Neuron (in vitro differentiated cells): Measurements from ENCODE around the gene OR6K6.

Experiments used
- H2AFZ ChIP-seq: one replicate; pipeline ENCODE4 v1.6.1; 2013; ENCODE audit warnings: low read depth, mild to moderate bottlenecking, inconsistent platforms, low read length, moderate library complexity
- H3K27me3 ChIP-seq: one replicate; pipeline ENCODE4 v1.6.1; 2013; ENCODE audit warnings: low read length; ENCODE audit not compliant: insufficient read depth
- H3K36me3 ChIP-seq: one replicate; pipeline ENCODE4 v1.6.1; 2013; ENCODE audit warnings: low read length; ENCODE audit not compliant: insufficient read depth
- H3K4me1 ChIP-seq: one replicate; pipeline ENCODE4 v1.6.1; 2013; ENCODE audit warnings: low read length; ENCODE audit not compliant: insufficient read depth
- H3K4me3 ChIP-seq: 2 replicates; pipeline ENCODE4 v1.5.1; 2013; ENCODE audit warnings: mild to moderate bottlenecking, low read length, moderate library complexity
- H3K9me3 ChIP-seq: one replicate; pipeline ENCODE4 v1.6.1; 2013; ENCODE audit warnings: low read length

OR6K6 gene

GRCh38 chr1:158752155-158752712 is 2.3 kb upstream of the OR6K6 start:
- Histone ChIP-seq H3K4me1 (no peaks in the 10 kb centered on the region), H3K9me3 (no peaks in the 10 kb centered on the region), H3K4me3 (no peak overlapping the region), H2AFZ (no peak overlapping the region), H3K36me3 (no peaks in the 10 kb centered on the region), H3K27me3 (peaks cover 6% of the 10 kb centered on the region)

DNA sequence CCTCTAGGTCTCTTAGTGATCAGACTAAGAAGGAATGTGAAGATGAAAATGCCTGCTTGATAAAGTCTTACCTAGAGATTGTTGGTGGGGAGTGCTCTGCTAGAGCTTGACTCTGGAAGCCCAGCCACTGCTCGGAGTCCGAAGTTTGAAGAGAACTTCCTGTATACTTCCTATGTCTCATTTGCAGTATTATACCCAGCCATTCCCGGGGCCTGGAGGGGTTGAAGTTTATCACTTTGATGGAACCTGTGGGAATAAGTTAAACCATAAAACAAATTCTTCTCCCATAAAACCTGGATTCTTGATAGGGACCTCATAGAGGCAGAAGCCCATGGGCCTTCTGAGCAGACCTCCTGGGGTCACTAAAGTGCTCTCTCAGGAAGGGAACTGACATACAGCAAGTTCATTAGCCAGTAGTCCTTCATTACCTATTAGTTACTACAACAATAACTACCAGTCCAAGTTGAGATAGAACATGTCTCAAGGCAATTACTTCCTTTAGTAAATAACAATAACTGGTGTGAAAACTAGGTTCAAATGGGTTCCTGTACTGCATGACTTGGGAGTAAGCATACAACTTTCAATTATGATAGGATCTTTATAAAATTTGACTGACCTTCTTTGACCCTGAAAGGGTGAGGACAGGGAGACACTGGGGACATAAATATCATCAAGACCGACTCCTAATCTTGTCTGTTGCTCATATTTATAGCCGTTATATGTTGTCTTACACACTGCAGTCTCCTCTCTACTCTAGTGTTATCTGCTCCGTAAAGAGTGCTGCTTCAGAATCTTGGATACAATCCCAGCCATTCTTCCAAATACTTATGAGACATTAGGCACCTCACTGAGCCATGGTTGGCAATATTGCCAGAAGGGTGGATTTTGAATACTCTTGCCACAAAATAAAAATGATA is 17.7 kb downstream of the OR6K6 start, which contains the start of gene OR6N1:
Gene OR6N1, minus strand, starts transcription at position 246 of the 917 bp plus-strand sequence. CDS start 5,513 bp downstream, outside the sequence.
- H3K4me3 ChIP-seq, result no peak within 1 kb of the TSS
- H3K4me1 ChIP-seq, result no peaks in the 10 kb centered on the region
- no peaks in the 10 kb centered on the region for H3K9me3 ChIP-seq
- no peak within 1 kb of the TSS for H2AFZ ChIP-seq
- no peaks in the 10 kb centered on the region for H3K36me3 ChIP-seq
- no peaks in the 10 kb centered on the region for H3K27me3 ChIP-seq

GRCh38 chr1:158781104-158781503 is 26.6 kb downstream of the OR6K6 start, which contains the start of gene OR6N2:
OR6N2 (minus strand) TSS chr1:158781204; CDS start chr1:158777635, 3,569 bp downstream.
- Histone ChIP-seq H3K4me1 (no peaks in the 10 kb centered on the region), H3K4me3 (no peak within 1 kb of the TSS), H3K27me3 (no peaks in the 10 kb centered on the region), H3K36me3 (no peaks in the 10 kb centered on the region), H3K9me3 (no peaks in the 10 kb centered on the region), H2AFZ (no peak within 1 kb of the TSS)

DNA sequence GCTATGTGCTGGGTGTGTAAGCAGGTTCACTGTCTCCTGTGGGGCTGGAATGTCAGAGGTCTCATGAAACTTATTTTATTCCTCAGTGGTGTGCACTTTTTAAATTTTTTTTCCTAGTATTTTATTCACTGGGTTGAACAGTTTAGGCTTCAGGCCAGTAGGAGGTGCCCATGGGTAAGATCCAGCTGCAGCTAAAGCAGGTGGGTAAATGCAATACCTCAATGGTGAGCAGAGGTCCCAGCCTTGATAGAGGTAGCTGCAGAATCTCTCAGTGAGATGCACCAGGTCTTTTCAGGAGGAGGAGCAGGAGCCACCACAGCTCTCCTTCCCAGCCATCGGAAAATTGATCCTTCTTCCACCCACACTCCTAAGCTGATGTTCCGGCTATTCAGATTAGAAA is 39.1 kb downstream of the OR6K6 start:
- no peaks in the 10 kb centered on the region for H3K36me3 ChIP-seq
- H3K4me1 ChIP-seq, result no peaks in the 10 kb centered on the region
- no peaks in the 10 kb centered on the region for H3K9me3 ChIP-seq
- H2AFZ ChIP-seq, result no peak overlapping the region
- H3K4me3 ChIP-seq, result no peak overlapping the region
- no peaks in the 10 kb centered on the region for H3K27me3 ChIP-seq

GRCh38 chr1:158794247-158794646 is 39.7 kb downstream of the OR6K6 start:
- Histone ChIP-seq H3K4me1 (no peaks in the 10 kb centered on the region), H3K4me3 (no peak overlapping the region), H3K9me3 (no peaks in the 10 kb centered on the region), H2AFZ (no peak overlapping the region), H3K27me3 (no peaks in the 10 kb centered on the region), H3K36me3 (no peaks in the 10 kb centered on the region)

GRCh38 chr1:158798531-158798930 is 44.0 kb downstream of the OR6K6 start:
- no peak overlapping the region for H2AFZ ChIP-seq
- no peak overlapping the region for H3K4me3 ChIP-seq
- no peaks in the 10 kb centered on the region for H3K36me3 ChIP-seq
- H3K27me3 ChIP-seq, result peaks cover 3% of the 10 kb centered on the region
- H3K4me1 ChIP-seq, result no peaks in the 10 kb centered on the region
- H3K9me3 ChIP-seq, result no peaks in the 10 kb centered on the region

GRCh38 chr1:158799689-158800088 is 45.2 kb downstream of the OR6K6 start:
- Histone ChIP-seq H3K36me3 (no peaks in the 10 kb centered on the region), H3K9me3 (no peaks in the 10 kb centered on the region), H3K4me3 (no peak overlapping the region), H3K4me1 (no peaks in the 10 kb centered on the region), H2AFZ (no peak overlapping the region), H3K27me3 (peaks cover 3% of the 10 kb centered on the region)

GRCh38 chr1:158800526-158800925 is 46.0 kb downstream of the OR6K6 start:
- Histone ChIP-seq H3K36me3 (no peaks in the 10 kb centered on the region), H3K4me1 (no peaks in the 10 kb centered on the region), H2AFZ (no peak overlapping the region), H3K9me3 (no peaks in the 10 kb centered on the region), H3K27me3 (peaks cover 3% of the 10 kb centered on the region), H3K4me3 (no peak overlapping the region)

GRCh38 chr1:158801396-158801795 is 46.9 kb downstream of the OR6K6 start:
- Histone ChIP-seq H3K27me3 (peaks cover 3% of the 10 kb centered on the region), H3K9me3 (no peaks in the 10 kb centered on the region), H3K4me3 (no peak overlapping the region), H3K4me1 (no peaks in the 10 kb centered on the region), H3K36me3 (no peaks in the 10 kb centered on the region), H2AFZ (no peak overlapping the region)

DNA sequence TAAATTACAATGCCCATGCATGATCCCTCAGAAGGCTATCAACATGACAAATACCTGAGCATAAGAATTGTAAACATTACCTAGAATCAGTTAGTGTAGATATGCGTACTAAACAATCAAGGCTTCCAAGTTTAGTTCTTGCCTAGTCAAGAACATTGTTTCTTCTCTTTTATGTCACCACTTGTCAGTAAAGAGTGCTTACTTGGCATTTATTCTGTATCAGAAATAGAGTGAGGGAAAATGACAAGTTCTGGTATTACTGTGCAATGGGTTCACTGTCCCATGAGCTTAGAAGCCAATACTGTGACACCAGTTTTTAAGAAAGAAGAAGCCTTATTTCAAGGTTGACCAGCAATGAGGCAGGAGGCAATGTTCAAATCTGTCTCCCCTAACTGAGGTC is 49.2 kb downstream of the OR6K6 start:
- no peaks in the 10 kb centered on the region for H3K9me3 ChIP-seq
- no peak overlapping the region for H2AFZ ChIP-seq
- H3K4me3 ChIP-seq, result no peak overlapping the region
- H3K4me1 ChIP-seq, result no peaks in the 10 kb centered on the region
- H3K36me3 ChIP-seq, result no peaks in the 10 kb centered on the region
- H3K27me3 ChIP-seq, result peaks cover 3% of the 10 kb centered on the region
